Nephron progenitor cell (in vitro differentiated cells): ENCODE measurements around the gene NTNG2.

Experiments used
- DNase-seq: peaks from one replicate; pipeline ENCODE4 v3.0.0; 2021
- H3K27ac Mint-ChIP-seq: 2 replicates; pipeline ENCODE4 v1.8.0; 2021; ENCODE audit warnings: mild to moderate bottlenecking, moderate library complexity, mixed read lengths
- H3K27me3 Mint-ChIP-seq: 2 replicates; pipeline ENCODE4 v1.8.0; 2021; ENCODE audit warnings: mild to moderate bottlenecking, low read depth, mixed read lengths; ENCODE audit not compliant: poor library complexity
- H3K36me3 Mint-ChIP-seq: 2 replicates; pipeline ENCODE4 v1.8.0; 2021; ENCODE audit warnings: low read depth, mixed read lengths
- H3K4me1 Mint-ChIP-seq: 2 replicates; pipeline ENCODE4 v1.8.0; 2021; ENCODE audit warnings: mixed read lengths
- H3K4me3 Mint-ChIP-seq: 2 replicates; pipeline ENCODE4 v1.8.0; 2021; ENCODE audit warnings: mild to moderate bottlenecking, moderate library complexity, mixed read lengths
- H3K9me3 Mint-ChIP-seq: 2 replicates; pipeline ENCODE4 v1.8.0; 2021; ENCODE audit warnings: mild to moderate bottlenecking, moderate library complexity, mixed read lengths
- CTCF ChIP-seq: fragments of 200-600 bp; sonication (generic); IDR thresholded peaks from 2 replicates; pipeline ENCODE4 v1.5.0; 2021; ENCODE audit warnings: antibody characterized with exemption

Gene NTNG2

GRCh38 chr9:132210472-132211145 is 48.8 kb downstream of the NTNG2 start:
- no peak for TF ChIP-seq CTCF
- Mint-ChIP-seq H3K4me1 (peaks cover 29% of the 10 kb centered on the region), H3K36me3 (no peaks in the 10 kb centered on the region), H3K27ac (no peak overlapping the region), H3K27me3 (peaks cover 23% of the 10 kb centered on the region), H3K9me3 (no peaks in the 10 kb centered on the region), H3K4me3 (no peak overlapping the region)
- DNase-seq: no peak

- DNase-seq: no peak
- Mint-ChIP-seq H3K4me3 (no peak overlapping the region), H3K27ac (no peak overlapping the region), H3K27me3 (peaks cover 15% of the 10 kb centered on the region), H3K36me3 (no peaks in the 10 kb centered on the region), H3K4me1 (peaks cover 34% of the 10 kb centered on the region), H3K9me3 (no peaks in the 10 kb centered on the region)
- TF ChIP-seq CTCF: no peak
Observed at GRCh38 chr9:132211570-132211969, 49.7 kb downstream of the NTNG2 start.

- peak overlapping the region; percentile 39 for H3K4me3 Mint-ChIP-seq
- no peak for TF ChIP-seq CTCF
- peaks cover 20% of the 10 kb centered on the region for H3K4me1 Mint-ChIP-seq
- H3K36me3 Mint-ChIP-seq: no peaks in the 10 kb centered on the region
- no peak overlapping the region for H3K27ac Mint-ChIP-seq
- DNase-seq: peak; percentile 58
- peaks cover 24% of the 10 kb centered on the region for H3K27me3 Mint-ChIP-seq
- no peaks in the 10 kb centered on the region for H3K9me3 Mint-ChIP-seq
Observed at GRCh38 chr9:132214027-132214622, 52.3 kb downstream of the NTNG2 start.

GRCh38 chr9:132216861-132217619 is 55.2 kb downstream of the NTNG2 start:
- no peak overlapping the region for H3K4me3 Mint-ChIP-seq
- no peaks in the 10 kb centered on the region for H3K9me3 Mint-ChIP-seq
- peaks cover 29% of the 10 kb centered on the region for H3K27me3 Mint-ChIP-seq
- DNase-seq: no peak
- no peak overlapping the region for H3K27ac Mint-ChIP-seq
- H3K36me3 Mint-ChIP-seq: no peaks in the 10 kb centered on the region
- no peak for TF ChIP-seq CTCF
- peaks cover 18% of the 10 kb centered on the region for H3K4me1 Mint-ChIP-seq

- DNase-seq: no peak
- no peak for TF ChIP-seq CTCF
- no peaks in the 10 kb centered on the region for H3K9me3 Mint-ChIP-seq
- peaks cover 29% of the 10 kb centered on the region for H3K27me3 Mint-ChIP-seq
- no peak overlapping the region for H3K27ac Mint-ChIP-seq
- H3K4me1 Mint-ChIP-seq: peaks cover 27% of the 10 kb centered on the region
- no peak overlapping the region for H3K4me3 Mint-ChIP-seq
- H3K36me3 Mint-ChIP-seq: no peaks in the 10 kb centered on the region
Observed at GRCh38 chr9:132218208-132218607, 56.4 kb downstream of the NTNG2 start.
